NK-92 (cell line): ENCODE results near the gene CTDSPL2.
"Not testable (repeated sequence)": the region's sequence is repeated elsewhere in the genome, so short reads cannot be mapped to it uniquely, and the experiment has no call there.

Experiments used
- DNase-seq: peaks from one replicate; lab custom pipeline; 2025; ENCODE audit not compliant: unreplicated experiment; lab: John Stamatoyannopoulos, UW

The CTDSPL2 gene

DNA sequence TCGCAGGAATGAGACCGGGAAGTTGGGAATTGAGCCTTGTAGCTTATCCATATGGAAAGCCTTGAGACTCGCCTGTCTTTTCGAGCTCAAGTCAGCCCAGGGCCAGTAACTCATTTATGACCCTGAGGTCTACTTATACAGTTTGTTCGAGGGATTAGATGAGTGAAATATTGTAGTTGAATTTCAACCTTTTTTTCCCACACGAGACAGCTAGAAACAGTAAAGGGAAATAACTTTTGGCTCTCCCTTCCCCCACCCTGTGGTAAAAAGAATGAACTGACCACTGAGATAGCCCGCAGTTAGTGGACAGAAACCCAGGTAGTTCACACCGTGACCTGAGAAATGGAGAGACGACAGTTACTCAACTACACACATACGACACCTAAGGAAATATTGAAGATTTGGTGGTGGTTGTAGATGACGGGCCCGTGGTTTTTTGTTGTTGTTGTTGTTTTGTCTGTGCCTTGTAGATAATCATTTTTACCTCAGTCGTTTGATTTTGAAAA, 110.4 kb downstream of the CTDSPL2 start:
- no peak for DNase-seq

DNA sequence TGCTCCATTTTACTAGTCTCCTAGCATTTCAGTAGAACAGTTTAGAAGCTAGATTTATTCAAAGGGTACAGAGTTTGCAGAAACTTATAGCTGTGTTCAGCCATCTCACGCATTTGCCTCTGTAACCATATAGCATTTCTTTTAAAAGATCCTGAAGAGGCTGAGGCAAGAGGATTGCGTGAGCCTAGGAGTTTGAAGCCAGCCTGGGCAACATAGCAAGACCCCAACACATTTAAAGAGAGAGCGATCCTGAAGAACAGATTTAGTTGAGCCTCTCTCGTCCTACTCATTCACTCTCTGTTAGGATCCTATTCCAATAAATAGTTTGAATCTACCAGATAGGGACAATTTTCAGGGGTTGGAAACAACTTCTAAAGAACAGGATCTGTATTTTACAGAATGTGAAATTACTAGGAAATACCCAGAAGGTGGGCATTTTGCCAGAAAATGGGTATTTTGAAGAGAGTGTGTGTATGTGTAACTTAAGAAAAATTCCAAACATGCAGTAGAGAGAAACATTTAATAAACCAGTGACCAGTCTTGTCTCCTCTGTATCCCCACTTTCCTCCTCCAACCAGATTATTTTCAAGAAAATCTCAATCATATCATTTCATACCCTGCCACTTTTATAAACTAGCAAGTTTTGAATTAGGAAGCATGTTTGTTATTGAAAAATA, 114.0 kb downstream of the CTDSPL2 start:
- no peak for DNase-seq

DNA sequence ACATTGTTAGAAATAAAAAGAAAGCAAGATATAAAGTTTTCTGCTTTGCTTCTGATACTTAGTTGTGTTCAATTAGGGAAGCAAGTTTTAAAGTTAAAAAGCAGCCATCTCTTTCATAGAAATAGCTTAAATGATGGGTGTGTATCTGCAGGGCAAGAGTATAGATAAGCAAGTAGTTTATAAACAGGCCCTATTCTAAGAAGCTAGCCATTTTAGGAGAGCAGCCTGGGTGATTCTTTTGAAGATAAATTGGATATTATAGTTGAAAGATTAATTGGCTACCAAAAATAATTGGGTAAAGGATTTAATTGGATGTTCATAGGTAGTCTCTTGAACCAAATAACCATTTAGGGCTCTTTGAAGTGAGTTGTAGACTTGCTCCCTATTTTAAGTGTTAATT, 115.2 kb downstream of the CTDSPL2 start:
- no peak for DNase-seq

DNA sequence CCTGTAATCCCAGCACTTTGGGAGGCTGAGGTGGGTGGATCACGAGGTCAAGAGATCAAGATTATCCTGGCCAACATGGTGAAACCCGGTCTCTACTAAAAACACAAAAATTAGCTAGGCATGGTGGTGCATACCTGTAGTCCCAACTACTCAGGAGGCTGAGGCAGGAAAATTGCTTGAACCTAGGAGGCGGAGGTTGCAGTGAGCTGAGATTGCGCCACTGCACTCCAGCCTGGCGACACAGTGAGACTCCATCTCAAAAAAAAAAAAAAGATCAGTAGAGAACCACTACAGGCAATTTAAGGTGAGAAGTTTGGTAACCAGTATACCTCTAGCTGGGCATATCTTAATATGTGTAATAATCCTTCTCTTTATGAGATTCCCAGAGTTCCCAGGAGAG, 117.3 kb downstream of the CTDSPL2 start:
- DNase-seq = not testable (repeated sequence)

DNA sequence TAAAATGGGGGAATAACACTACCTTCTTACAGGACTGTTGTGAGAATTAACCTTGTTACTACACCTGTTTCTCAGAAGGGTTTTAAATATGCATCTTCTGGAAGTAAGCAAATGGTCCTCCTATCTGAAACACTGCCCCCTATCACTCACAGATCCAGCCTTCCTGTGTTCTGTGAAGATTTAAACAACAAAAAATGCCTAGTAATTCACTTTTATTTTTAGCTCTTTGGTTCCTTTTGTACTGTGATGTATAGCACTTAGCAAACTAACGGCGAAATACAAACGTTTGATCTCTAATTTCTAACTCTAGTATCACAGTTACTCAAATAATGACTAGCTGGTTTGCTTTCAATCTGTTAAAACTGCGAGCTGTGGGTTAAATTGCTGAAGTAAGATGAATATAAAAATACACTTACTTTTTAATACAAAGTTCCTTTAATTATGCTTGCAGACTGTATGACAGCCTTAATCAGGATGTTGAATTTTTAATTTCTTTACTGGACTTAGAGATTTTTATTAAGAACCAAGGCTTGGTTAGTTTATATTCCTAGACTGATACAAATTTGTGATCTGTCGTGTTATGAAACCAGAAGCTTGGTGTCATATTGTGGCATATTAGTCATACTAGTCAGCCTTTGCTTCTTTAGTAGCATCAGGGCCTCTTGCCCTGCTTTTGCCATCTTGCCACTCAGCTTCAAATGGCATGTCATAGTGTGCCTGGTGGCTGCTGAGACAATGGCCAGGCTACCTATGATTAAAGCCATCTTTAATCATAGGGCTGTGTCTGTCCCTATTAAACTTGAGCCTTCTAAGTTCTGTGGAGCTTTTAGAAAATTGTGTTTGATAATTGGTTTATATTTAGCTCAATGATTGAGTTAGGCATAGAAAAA, 118.7 kb downstream of the CTDSPL2 start:
- DNase-seq = no peak

DNA sequence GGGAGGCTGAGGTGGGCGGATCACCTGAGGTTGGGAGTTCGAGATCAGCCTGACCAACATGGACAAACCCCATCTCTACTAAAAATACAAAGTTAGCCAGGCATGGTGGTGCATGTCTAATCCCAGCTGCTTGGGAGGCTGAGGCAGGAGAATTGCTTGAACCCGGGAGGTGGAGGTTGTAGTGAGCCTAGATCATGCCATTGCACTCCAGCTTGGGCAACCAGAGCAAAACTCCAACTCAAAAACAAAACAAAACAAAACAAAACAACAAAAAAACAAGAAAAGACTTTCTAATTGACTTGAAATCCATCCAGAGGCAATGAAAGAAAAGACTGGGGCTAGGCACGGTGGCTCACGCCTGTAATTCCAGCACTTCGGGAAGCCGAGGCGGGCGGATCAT, 121.7 kb downstream of the CTDSPL2 start:
- not testable (repeated sequence) for DNase-seq

DNA sequence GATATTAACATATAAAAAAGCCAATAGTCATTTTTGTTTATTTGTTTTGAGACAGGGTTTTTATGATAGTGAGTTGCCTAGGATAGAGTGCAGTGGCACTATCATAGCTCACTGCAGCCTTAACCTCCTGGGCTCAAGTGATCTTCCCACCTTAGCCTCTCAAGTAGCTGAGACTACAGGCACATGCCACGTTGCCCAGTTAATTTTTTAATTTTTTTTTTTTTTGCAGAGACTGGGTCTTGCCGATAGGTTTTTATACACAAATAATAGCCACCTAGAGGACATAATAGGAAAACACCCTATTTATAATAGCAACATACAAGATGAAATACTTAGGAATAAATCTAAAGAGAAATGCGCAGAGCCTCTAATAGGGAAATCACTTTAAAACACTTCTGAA, 122.8 kb downstream of the CTDSPL2 start:
- no peak for DNase-seq

DNA sequence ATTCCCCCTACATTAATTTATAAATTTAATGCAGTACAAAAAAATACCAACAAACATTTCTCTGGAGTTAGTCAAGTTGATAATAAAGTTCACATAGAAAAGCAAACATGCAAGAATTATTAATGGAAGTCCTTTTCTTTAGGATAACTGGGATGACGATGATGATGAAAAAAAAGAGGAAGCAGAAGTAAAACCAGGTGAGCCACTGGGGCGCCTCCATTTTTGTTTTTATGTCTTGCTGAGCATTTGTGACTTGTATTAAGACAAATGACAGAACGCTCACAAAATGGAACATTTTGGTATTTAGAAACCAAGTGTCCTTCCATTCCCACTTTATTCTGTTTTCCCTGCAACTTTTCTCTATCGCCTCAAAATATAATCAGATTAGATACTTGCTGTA, 123.3 kb downstream of the CTDSPL2 start:
- no peak for DNase-seq

DNA sequence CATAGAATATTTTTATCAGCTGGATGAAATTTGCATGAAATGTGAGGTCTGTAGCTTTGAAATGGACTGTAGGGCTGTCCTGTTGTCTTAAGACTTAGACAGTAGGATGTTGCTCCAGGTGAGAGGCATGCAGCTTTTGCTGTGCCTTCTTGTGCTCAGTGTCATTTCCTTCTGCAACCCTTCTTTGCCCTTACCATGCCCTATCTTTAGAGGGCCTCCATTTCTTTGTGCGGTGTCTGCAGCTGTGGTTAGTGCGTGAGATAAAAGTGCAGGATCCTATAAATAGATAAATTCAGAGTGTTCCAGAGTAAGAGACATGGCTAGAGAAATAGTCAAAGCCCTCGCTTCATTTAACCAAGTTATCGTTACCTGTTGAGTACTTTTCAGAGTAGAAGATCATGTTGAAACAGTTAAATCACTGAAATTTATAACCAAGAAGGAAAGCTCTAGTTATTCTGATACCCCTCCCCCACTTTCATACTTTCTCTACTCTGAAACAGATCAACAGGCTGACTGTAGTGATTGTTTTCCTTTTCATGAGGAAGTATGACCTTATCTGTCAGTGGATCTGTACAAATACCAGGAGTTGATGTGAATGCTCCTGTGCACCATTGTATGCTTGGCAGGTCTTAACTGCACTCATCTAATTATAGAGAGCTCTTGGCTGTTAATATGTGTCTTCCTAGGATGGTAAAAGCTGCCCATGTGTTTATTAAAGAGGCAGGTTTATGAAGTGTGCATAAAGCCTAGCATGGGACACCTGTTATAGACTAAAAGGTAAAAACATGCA, 127.7 kb downstream of the CTDSPL2 start:
- no peak for DNase-seq

DNA sequence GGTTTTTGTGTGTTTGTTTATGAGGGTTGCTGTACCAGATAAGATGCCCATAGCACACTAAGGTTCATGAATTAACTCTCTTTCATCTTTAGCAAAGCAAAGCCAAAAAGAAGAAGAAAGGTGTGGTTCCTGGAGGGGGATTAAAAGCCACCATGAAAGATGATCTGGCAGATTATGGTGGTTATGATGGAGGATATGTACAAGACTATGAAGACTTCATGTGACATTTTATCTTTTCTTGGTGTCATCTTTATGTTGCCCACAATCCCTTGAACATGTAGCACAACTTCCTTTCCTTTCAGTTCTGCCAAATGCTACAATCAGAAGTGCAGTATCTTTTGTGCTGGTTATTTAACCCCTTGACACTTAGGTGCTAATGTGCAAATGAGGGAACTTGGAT, 133.5 kb downstream of the CTDSPL2 start:
- not testable (repeated sequence) for DNase-seq

DNA sequence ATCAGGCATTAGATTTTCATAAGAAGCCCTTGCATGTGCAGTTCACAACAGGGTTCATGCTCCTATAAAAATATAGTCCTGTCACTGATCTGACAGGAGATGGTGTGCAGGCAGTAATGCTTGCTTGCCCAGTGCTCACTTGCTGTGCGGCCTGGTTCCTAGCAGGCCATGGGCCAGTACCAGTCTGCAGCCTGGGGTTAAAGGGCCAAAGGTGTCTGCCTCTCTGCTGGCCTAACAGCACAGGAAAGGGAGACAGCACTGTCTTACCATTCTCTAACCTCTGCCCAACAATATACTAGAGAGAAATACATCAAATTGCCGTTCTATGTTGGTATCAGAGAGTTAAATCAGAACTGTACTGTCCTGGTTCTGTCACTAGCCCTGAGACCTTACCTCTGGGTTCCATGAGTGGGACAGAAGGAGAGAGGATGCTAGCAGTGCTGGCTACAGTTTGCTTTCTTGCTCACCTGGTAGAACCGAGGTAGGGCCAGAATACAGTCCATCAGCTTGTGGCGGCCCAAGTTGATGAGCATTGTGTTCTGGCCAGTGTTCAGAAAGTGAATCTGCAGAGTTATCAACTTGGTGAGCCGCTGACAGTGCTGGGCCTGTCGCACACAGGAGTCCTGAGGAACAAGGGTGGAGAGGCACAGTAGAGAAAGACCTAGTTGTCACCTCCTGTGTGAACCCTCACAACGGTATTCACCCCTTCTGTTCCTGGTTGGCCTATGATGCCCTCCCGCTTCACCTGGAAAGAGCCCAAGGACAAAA, 138.1 kb downstream of the CTDSPL2 start:
- no peak for DNase-seq

DNA sequence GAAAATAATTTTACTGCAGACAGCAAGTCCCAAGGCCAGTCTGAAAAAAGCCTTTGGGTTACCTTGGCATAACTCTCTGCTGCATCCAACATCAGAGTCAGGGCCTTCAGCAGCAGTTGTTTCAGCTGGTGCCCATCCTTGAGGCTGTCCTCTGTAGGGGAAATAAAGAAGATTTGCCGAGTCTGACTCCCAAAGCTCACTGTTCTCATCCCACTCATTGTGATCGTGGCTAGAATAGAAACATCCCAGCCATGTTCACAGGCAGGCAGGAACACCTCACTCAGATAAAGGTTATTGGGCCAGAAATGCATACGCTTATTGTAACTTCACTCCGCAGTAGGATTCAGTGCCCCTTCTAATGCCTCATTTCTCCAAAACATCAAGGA, 138.7 kb downstream of the CTDSPL2 start:
- no peak for DNase-seq

DNA sequence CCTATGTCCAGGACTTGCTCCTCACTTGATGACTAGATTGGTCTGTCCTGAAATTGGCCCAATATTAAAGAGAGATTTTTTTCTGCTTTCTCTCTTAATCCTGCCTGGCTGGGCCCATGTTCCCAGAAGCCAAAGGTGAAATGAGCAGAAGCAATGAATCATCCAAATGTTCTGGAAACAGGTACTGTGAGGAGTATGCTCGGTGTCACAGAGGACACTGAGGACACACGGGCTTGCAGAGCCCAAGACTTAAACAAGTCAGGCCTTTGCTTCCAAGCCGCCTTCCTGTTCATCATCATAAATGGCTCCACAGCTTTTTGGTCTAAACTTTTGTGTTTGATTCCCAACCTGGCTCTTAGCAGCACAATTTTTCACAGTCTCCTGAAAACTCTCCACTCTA, 140.9 kb downstream of the CTDSPL2 start:
- DNase-seq = no peak

DNA sequence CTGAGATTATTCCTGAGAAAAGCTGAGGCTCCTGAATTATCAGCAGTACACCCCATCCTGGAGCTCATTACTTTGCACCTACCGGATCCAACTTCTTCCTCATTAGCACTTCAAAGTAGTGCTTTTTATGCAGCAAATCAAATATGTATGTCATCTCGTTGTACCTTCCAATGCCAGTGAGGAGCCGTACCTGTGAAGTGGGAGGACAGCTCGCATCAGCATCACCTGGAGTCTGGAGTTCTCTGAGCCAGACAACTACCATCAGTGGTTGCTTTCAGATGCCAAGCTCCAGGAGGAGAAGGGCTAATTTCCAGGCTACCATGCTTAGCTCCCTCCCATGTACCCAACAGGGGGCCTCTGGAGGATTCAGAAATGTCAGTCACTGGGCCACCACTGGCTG, 141.9 kb downstream of the CTDSPL2 start:
- DNase-seq = no peak

DNA sequence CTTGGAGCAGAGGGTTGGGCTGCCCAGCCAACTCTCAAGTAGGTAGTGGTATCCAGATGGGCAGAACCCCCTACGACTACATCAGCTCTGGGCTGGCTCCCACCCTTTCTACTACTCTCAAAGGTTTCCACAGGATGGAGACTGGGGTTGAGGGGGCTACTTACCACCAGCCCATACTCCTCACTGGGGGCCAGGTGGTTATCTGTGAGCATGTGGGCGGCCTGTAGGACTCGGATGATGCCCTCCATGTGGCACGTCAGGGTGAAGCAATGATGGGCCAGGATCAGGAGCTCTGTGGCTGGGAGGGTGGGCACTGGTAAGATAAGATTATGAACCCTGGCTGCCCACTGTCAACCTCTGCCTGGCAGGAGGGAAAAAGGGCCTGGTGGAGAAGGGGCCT, 142.9 kb downstream of the CTDSPL2 start:
- DNase-seq = no peak

DNA sequence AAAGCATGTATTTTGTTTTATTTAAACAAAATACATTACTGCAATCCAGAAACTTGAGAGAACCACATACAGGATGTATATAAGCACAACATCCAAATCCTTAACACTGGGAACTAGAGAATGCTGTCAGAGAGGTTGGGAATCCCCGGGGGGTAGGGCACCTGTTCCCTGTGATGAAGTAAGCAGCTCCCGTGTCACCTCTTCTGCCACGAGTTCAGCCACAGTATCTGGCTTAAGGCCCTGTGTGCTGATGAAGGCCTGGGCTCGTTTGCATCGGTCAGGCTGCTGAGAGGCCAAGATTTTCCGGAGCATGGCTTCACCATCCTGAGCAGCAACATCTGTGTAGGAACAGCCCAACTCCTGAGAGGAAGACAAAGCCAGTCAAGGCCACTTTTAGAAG, 146.0 kb downstream of the CTDSPL2 start:
- DNase-seq = no peak

DNA sequence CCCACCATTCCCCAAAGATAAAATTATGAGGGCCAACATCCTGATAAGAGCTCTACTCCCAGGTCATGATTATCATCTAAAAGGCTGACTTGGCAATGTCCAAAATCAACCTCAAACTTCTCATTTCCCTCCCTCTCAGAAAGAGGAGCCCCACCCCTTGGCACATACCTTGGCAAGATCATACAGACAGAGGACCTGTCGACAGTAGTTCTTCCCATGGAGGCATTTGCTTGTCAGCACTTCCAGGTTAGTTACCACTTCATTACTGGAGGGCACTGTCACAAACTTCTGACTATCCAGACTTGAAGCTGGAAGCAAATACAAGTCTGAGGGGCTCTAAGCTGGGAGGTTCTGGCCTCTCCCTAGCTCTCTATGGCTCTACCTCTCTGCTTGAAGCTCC, 147.3 kb downstream of the CTDSPL2 start:
- no peak for DNase-seq
